Activated CD8-positive, alpha-beta T cell treated with anti-CD3 and anti-CD28 coated beads for 36 hours (primary cell): Measurements from ENCODE around the gene L3MBTL4. TPM values are rescaled to one million over a fixed set of nuclear protein-coding genes. Genes with fewer than 3 reads are reported as not detected.
"Not testable (repeated sequence)": the region's sequence is repeated elsewhere in the genome, so short reads cannot be mapped to it uniquely, and the experiment has no call there.

Experiments used
- ATAC-seq: fragments of 200-7000 bp; cut with Tn5 transposase; one replicate; pipeline ENCODE4 v1.10.0; 2021; ENCODE audit warnings: mild to moderate bottlenecking, moderate library complexity
- CTCF ChIA-PET: fragments of 350-600 bp; sonication (Branson Sonifier 250); formaldehyde crosslinking; loops from one replicate; lab custom pipeline; 2021; ENCODE audit warnings: antibody characterized with exemption; lab: Charles Lee
- POLR2A ChIA-PET: fragments of 350-600 bp; sonication (Branson Sonifier 250); formaldehyde crosslinking; loops from one replicate; lab custom pipeline; 2021; ENCODE audit warnings: antibody characterized with exemption; lab: Charles Lee
- DNase-seq: peaks from one replicate; pipeline ENCODE4 v3.0.0-alpha.2; 2020
- H3K27ac Mint-ChIP-seq: one replicate; pipeline ENCODE4 v1.8.0; 2021; ENCODE audit warnings: mild to moderate bottlenecking, mixed read lengths
- H3K27me3 Mint-ChIP-seq: one replicate; pipeline ENCODE4 v1.8.0; 2021; ENCODE audit warnings: mixed read lengths
- H3K36me3 Mint-ChIP-seq: one replicate; pipeline ENCODE4 v1.8.0; 2021; ENCODE audit warnings: low read depth, mixed read lengths
- H3K4me1 Mint-ChIP-seq: one replicate; pipeline ENCODE4 v1.8.0; 2021; ENCODE audit warnings: low read depth, mixed read lengths
- H3K4me3 Mint-ChIP-seq: one replicate; pipeline ENCODE4 v1.8.0; 2021; ENCODE audit warnings: mild to moderate bottlenecking, moderate library complexity, mixed read lengths
- H3K9me3 Mint-ChIP-seq: one replicate; pipeline ENCODE4 v1.8.0; 2021; ENCODE audit warnings: mixed read lengths
- CTCF ChIP-seq: fragments of 200-600 bp; IDR thresholded peaks from one replicate; pipeline ENCODE4 v1.8.0; 2022; ENCODE audit warnings: antibody characterized with exemption, mild to moderate bottlenecking
- intact Hi-C: fragments of 100-400 bp; cut with micrococcal nuclease; formaldehyde crosslinking; loops from one replicate; pipeline ENCODE4 v1.10.0; 2022
- total RNA-seq, 2 experiments: library from RNA; stranded (reverse); gene quantifications; one replicate each; pipeline ENCODE4 v1.2.3, GENCODE V29; 2021

The L3MBTL4 gene
- total RNA-seq, 2 experiments from 2014 or later = not detected

GRCh38 chr18:6200204-6200774 is 214.4 kb downstream of the L3MBTL4 start:
- Mint-ChIP-seq H3K36me3 (no peaks in the 10 kb centered on the region), H3K4me3 (no peak overlapping the region), H3K27me3 (no peaks in the 10 kb centered on the region), H3K27ac (no peak overlapping the region), H3K9me3 (no peaks in the 10 kb centered on the region), H3K4me1 (no peaks in the 10 kb centered on the region)
- ATAC-seq = no peak
- CTCF ChIA-PET = no interaction called here
- TF ChIP-seq CTCF = no peak
- intact Hi-C loops = no loop called here
- POLR2A ChIA-PET = no interaction called here
- DNase-seq = no peak

GRCh38 chr18:6199777-6200176 is 214.9 kb downstream of the L3MBTL4 start:
- ATAC-seq = no peak
- no peak for DNase-seq
- intact Hi-C loops = no loop called here
- no peak for TF ChIP-seq CTCF
- no peaks in the 10 kb centered on the region for H3K4me1 Mint-ChIP-seq
- no peaks in the 10 kb centered on the region for H3K27me3 Mint-ChIP-seq
- no peak overlapping the region for H3K4me3 Mint-ChIP-seq
- no peaks in the 10 kb centered on the region for H3K36me3 Mint-ChIP-seq
- H3K27ac Mint-ChIP-seq = no peak overlapping the region
- H3K9me3 Mint-ChIP-seq = no peaks in the 10 kb centered on the region
- POLR2A ChIA-PET = no interaction called here
- CTCF ChIA-PET = no interaction called here

GRCh38 chr18:6198585-6198984 is 216.1 kb downstream of the L3MBTL4 start:
- CTCF ChIA-PET = no interaction called here
- H3K27ac Mint-ChIP-seq = no peak overlapping the region
- POLR2A ChIA-PET = no interaction called here
- no peaks in the 10 kb centered on the region for H3K9me3 Mint-ChIP-seq
- ATAC-seq (no peak), DNase-seq (no peak)
- no peaks in the 10 kb centered on the region for H3K27me3 Mint-ChIP-seq
- no peak overlapping the region for H3K4me3 Mint-ChIP-seq
- TF ChIP-seq CTCF = no peak
- H3K4me1 Mint-ChIP-seq = no peaks in the 10 kb centered on the region
- H3K36me3 Mint-ChIP-seq = no peaks in the 10 kb centered on the region
- intact Hi-C loops = no loop called here

- no peak overlapping the region for H3K27ac Mint-ChIP-seq
These were observed 220.1 kb downstream of the L3MBTL4 start for GRCh38 chr18:6194640-6195039.

GRCh38 chr18:6185782-6186181 is 228.9 kb downstream of the L3MBTL4 start:
- ATAC-seq, intact Hi-C loops, DNase-seq, H3K27ac Mint-ChIP-seq, H3K4me1 Mint-ChIP-seq, H3K9me3 Mint-ChIP-seq, H3K27me3 Mint-ChIP-seq, CTCF ChIA-PET, POLR2A ChIA-PET, H3K36me3 Mint-ChIP-seq, H3K4me3 Mint-ChIP-seq: not testable (repeated sequence)

More at GRCh38 chr18:6194640-6195039, 220.1 kb downstream of the L3MBTL4 start:
- Mint-ChIP-seq H3K27me3 (no peaks in the 10 kb centered on the region), H3K4me1 (no peaks in the 10 kb centered on the region), H3K4me3 (no peak overlapping the region), H3K36me3 (no peaks in the 10 kb centered on the region), H3K9me3 (no peaks in the 10 kb centered on the region)
- ChIA-PET CTCF (no interaction called here), POLR2A (no interaction called here)
- ATAC-seq (no peak), DNase-seq (no peak)
- no peak for TF ChIP-seq CTCF
- intact Hi-C loops = no loop called here
